NOMO-1 treated with dmso at 0.1 percent for 144 hours (cell line): Measurements from ENCODE around the gene REEP5.
"Not testable (repeated sequence)": the region's sequence is repeated elsewhere in the genome, so short reads cannot be mapped to it uniquely, and the experiment has no call there.

Source experiments
- DNase-seq: peaks from one replicate; lab custom pipeline; 2025; ENCODE audit not compliant: unreplicated experiment; lab: John Stamatoyannopoulos, UW

Gene REEP5

GRCh38 chr5:112892776-112893175 is 29.3 kb downstream of the REEP5 start:
- DNase-seq = no peak

DNA sequence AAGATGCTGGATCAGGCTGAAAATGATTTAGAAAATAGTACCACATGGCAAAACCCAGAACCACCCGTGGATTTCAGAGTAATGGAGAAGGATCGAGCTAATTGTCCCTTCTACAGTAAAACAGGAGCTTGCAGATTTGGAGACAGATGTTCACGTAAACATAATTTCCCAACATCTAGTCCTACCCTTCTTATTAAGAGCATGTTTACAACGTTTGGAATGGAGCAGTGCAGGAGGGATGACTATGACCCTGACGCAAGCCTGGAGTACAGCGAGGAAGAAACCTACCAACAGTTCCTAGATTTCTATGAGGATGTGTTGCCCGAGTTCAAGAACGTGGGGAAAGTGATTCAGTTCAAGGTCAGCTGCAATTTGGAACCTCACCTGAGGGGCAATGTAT is 30.0 kb downstream of the REEP5 start:
- DNase-seq = not testable (repeated sequence)

GRCh38 chr5:112886975-112887374 is 35.1 kb downstream of the REEP5 start:
- DNase-seq = no peak

- no peak for DNase-seq
Observed at GRCh38 chr5:112885001-112885400, 37.0 kb downstream of the REEP5 start.

- DNase-seq = no peak
Observed at GRCh38 chr5:112883192-112883591, 38.8 kb downstream of the REEP5 start.

GRCh38 chr5:112880219-112880964 is 41.6 kb downstream of the REEP5 start:
- no peak for DNase-seq

GRCh38 chr5:112878760-112879159 is 43.3 kb downstream of the REEP5 start:
- DNase-seq = no peak

DNA sequence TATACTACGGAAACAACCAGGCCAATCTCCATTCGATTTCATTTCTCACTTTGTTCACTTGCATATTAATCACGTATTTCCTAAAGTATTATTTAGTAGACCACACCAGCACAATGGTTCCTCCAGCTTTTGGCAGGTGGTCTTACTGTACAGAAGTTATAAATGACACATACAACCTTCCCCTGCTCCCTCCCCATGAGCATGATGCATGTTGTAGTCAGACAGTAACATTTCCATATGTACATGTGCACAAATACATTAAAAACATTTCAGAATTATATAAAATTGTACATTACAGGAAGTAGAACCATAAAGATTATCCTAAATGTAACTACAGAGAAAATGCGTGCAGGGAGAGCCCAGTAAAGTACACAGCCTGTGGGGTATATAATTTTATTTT is 43.9 kb downstream of the REEP5 start:
- DNase-seq = no peak

DNA sequence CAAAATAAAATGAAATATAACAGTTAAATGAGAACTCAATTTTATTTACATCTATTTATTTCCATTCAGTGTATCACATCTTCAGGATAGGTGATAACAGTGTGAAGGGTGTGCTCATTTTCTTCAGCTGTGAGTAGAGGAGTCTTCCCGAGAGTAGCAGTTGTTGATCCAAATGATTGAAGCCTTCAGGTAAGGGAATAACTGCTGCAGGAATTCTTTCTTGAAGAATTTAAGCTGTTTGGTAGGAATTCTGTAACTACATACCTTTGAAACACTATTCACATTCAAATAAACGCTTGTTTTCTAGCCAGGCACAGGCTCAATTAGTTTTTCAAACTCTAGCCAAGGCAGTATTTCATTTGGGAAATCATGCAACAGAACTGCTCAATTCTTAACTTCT is 45.7 kb downstream of the REEP5 start:
- DNase-seq = no peak

- no peak for DNase-seq
Observed at GRCh38 chr5:112870966-112871365, 51.1 kb downstream of the REEP5 start.

- DNase-seq = no peak
Observed at GRCh38 chr5:112869948-112870347, 52.1 kb downstream of the REEP5 start.

GRCh38 chr5:112867411-112867810 is 54.6 kb downstream of the REEP5 start:
- no peak for DNase-seq

- no peak for DNase-seq
Observed at GRCh38 chr5:112866739-112867138, 55.3 kb downstream of the REEP5 start.

- DNase-seq = no peak
Observed at GRCh38 chr5:112865128-112865527, 56.9 kb downstream of the REEP5 start.

- no peak for DNase-seq
Observed at GRCh38 chr5:112863549-112863948, 58.5 kb downstream of the REEP5 start.

- no peak for DNase-seq
Observed at GRCh38 chr5:112862085-112862484, 59.9 kb downstream of the REEP5 start.

DNA sequence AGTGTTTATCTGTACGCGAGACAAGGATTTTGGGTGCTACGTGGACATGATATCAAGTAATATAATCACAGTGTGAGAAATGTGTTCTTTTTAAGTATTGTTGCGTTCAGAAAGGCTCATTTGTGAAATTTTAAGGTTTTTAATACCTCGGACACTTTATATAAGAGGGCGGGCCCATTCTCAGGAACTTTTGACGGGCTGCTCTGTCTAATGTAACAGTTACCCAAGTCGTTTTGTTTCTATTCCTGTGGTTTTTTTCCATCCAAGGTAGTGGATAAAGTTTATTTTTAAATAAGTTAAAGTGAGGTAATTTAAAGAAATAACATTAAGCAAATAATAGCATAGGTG is 60.4 kb downstream of the REEP5 start:
- DNase-seq = no peak

DNA sequence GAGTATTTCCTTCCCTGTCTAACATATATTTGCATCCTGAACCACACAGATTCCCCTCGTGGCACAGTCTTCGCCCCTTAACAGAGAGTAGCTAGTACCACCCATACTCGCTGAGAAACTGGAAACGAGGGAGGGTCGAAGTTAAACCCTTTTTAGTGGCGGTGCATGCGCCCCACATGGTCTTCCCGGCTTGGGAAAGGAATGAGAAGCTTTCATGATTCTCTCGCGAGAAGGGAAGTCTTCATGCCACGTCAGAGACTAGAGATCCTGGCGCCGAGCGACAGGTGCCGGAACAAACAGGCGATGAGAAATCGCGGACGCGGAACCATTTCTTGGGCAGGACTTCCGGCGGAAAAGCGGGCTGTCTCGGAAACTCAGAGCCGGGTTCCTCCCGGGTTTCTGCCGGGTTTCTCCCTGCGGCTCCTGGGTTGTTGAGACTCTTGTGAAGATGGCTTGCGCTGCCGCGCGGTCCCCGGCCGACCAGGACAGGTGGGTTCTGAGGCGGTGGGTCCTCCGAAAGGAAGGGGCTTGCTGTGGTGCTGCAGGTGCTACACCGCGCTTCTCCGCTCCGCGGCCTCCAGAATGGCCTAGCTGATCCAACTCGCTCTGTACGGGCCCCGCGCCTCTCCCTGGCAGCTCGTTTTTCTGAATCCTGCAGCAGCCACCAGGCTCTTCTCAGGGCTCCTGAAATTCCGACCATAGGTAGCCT is 60.9 kb downstream of the REEP5 start, which contains the start of gene SRP19:
Gene SRP19 (plus strand): TSS at position 359 of the 709 bp plus-strand sequence. CDS start 90 bp downstream, at position 449.
- peak; percentile 93 for DNase-seq

GRCh38 chr5:112860571-112860928 is 61.5 kb downstream of the REEP5 start:
- not testable (repeated sequence) for DNase-seq

DNA sequence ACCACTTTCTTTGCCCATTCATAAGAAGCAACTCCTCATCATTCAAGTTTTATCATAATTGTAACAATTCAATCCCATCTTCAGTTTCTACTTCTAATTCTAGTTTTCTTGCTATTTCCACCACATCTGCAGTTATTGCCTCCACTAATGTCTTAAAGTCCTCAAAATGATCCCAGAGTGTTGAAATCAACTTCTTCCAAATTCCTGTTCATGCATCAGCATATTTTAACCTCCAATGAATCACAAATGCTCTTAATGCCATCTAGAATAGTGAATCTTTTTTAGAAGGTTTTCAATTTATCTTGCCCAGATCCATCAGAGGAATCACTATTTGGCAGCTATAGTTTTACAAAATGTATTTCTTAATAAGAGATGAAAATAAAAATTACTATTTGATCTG is 64.2 kb downstream of the REEP5 start:
- no peak for DNase-seq

GRCh38 chr5:112854651-112855050 is 67.4 kb downstream of the REEP5 start:
- DNase-seq = no peak

GRCh38 chr5:112849912-112850311 is 72.1 kb downstream of the REEP5 start:
- no peak for DNase-seq
